Body of pancreas (tissue), 4 donors: ENCODE measurements around the gene OGFR. TPM values are rescaled to one million over a fixed set of nuclear protein-coding genes. Genes with fewer than 3 reads are reported as not detected.

ENCODE experiments used
- ATAC-seq: fragments of 150-250 bp; one replicate; pipeline ENCODE4 v1.9.1; 2016
- DNase-seq, 4 donors: peaks; one replicate each; pipeline ENCODE4 v3.0.0-alpha.2; 2019
- H3K27ac ChIP-seq, 4 donors: fragments of 200-600 bp; sonication (generic); 1 replicate in 3 of 4; 2 replicates in 1 of 4; pipeline versions ENCODE4 v1.5.1 to v1.6.1; 2016 to 2019; ENCODE audit warnings: mild to moderate bottlenecking in 1 of 4, mixed read lengths in 1 of 4, moderate library complexity in 1 of 4
- H3K27me3 ChIP-seq, 2 donors: fragments of 200-600 bp; sonication (generic); one replicate each; pipeline ENCODE4 v1.6.0; 2016; ENCODE audit warnings: mild to moderate bottlenecking in 1 of 2
- H3K36me3 ChIP-seq, 2 donors: fragments of 200-600 bp; sonication (generic); replicated peaks in 1 of 2; 2 replicates each; pipeline ENCODE4 v1.5.1; 2016; ENCODE audit warnings: low read depth in 2 of 2; ENCODE audit not compliant: insufficient read depth in 1 of 2
- H3K4me1 ChIP-seq: fragments of 200-600 bp; sonication (generic); one replicate; pipeline ENCODE4 v1.6.0; 2016
- H3K4me3 ChIP-seq, 2 donors: fragments of 200-600 bp; sonication (generic); 1 replicate in 1 of 2; 2 replicates in 1 of 2; pipeline ENCODE4 v1.5.1; 2016 to 2019
- H3K9me3 ChIP-seq, 3 donors: fragments of 200-600 bp; sonication (generic); 1 replicate in 2 of 3; 2 replicates in 1 of 3; pipeline ENCODE4 v1.5.1; 2016
- POLR2A ChIP-seq, 3 donors: fragments of 450-650 bp; IDR thresholded peaks; one replicate each; pipeline ENCODE4 v1.6.1; 2016; ENCODE audit warnings: antibody characterized with exemption in 3 of 3, mild to moderate bottlenecking in 2 of 3
- WGBS, 2 donors: methylation state at CpG; one replicate each; pipeline ENCODE4 v1.1.5; 2017; 5-methylcytosine and 5-hydroxymethylcytosine counted together
- intact Hi-C: fragments of 100-400 bp; cut with DNase I; formaldehyde crosslinking; loops from one replicate; pipeline ENCODE4 v1.15.1; 2023
- total RNA-seq, 2 donors: library from RNA; depleted of rRNA; stranded (reverse); fragments of >200 nt; gene quantifications; one replicate each; pipeline ENCODE4 v1.1.0, GENCODE V29; 2016
- TF ChIP-seq, protein P1 (sequence below), 7 experiments: fragments of 450-650 bp in 4 of 7; fragments of 200-600 bp in 3 of 7; sonication (generic) in 3 of 7; IDR thresholded peaks; one replicate each; pipeline ENCODE4 v1.5.1; 2016 to 2019; ENCODE audit warnings: antibody characterized with exemption in 7 of 7

The OGFR gene
- total RNA-seq, 2 donors from 2014 or later = 46.4 to 47.8 TPM

DNA sequence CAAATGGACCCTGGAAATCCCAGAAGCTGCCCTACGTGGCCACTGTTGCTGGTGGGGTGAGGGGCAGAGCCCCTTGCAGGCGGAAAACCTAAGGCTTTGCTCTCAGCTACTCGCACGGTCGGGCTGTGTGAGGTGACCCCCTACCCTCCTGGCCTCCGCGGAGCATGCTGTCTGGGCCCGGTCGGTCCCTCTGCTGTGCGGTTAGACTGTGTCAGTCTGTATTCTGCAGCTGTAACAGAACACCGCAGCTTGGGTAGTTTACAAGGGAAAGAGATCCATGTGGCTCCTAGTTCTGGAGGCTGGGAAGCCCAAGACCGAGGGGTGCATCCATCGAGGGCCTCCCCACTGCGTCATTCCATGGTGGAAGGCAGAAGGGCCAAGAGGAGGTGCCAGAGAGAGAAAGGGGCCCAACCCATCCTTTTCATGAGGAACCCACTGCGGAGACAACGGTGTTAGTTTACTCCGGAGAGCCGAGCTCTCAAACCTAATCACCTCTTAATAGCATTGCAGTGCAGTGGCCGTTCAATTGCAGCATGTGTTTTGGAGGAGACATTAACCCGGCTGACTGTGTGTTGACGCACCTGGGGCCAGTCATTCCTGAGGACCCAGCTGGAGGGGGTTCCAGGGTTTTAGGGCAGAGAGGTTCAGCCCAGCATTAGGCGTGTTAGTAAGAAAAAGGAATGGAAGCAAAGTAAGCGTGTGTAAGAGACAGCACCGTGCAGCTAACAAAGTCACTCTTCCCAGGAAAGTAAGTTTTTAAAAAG lies 30.5 kb downstream of the OGFR start:
- ATAC-seq = no peak
- H3K36me3 ChIP-seq = no peaks in the 10 kb centered on the region
- no peaks in the 10 kb centered on the region for H3K9me3 ChIP-seq
- no peaks in the 10 kb centered on the region for H3K27me3 ChIP-seq
- H3K27ac ChIP-seq = no peak overlapping the region
- intact Hi-C loops = no loop called here
- DNase-seq = no peak
- peaks cover 27% of the 10 kb centered on the region for H3K4me1 ChIP-seq
- WGBS, 2 donors = 69 to 70% methylated on average over 15 to 24 of the region's 24 CpGs
- no peak overlapping the region for H3K4me3 ChIP-seq
- TF ChIP-seq POLR2A (IDR thresholded peaks at IDR 0.05) = no peak
- TF ChIP-seq, protein P1, sequence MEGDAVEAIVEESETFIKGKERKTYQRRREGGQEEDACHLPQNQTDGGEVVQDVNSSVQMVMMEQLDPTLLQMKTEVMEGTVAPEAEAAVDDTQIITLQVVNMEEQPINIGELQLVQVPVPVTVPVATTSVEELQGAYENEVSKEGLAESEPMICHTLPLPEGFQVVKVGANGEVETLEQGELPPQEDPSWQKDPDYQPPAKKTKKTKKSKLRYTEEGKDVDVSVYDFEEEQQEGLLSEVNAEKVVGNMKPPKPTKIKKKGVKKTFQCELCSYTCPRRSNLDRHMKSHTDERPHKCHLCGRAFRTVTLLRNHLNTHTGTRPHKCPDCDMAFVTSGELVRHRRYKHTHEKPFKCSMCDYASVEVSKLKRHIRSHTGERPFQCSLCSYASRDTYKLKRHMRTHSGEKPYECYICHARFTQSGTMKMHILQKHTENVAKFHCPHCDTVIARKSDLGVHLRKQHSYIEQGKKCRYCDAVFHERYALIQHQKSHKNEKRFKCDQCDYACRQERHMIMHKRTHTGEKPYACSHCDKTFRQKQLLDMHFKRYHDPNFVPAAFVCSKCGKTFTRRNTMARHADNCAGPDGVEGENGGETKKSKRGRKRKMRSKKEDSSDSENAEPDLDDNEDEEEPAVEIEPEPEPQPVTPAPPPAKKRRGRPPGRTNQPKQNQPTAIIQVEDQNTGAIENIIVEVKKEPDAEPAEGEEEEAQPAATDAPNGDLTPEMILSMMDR (IDR thresholded peaks at IDR 0.05) = no peak

DNA sequence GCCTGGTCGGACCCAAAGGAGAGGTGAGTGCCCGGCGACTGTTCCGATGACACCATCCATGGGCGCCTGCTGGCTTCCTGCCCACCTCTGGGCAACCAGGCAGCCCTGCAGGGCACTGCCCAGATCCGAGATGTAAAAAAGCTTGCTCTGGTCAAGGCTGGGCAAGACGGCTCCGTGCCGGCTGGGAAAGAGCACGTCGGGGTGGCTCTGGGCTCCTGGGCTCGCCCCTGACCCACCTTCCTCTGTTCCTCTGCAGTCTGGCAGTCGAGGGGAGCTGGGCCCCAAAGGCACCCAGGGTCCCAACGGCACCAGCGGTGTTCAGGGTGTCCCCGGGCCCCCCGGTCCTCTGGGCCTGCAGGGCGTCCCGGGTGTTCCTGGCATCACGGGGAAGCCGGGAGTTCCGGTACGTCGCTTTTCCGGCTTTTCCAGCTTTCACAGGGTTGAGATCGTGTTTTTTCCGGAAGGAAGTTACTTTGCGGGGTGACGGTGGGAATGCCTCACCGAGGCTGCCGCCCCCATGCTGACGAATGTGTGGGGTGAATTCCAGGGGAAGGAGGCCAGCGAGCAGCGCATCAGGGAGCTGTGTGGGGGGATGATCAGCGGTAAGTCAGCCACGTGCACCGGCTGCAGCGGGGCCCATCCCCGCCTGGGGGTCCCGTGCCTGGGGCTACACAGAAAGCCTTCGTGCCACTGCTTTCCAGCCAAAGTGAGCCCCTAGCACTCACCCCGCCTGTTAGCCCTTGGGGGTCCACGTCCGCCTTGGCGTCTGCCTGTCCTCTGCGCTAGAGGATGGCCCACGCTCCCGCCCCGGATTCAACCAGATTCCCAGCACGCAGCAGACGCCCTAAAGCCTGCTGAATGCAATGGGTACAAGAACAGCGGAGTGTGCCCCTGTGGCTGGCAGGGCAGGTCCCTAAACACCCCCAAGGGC lies 31.6 kb downstream of the OGFR start:
- H3K4me3 ChIP-seq = no peak overlapping the region
- peaks cover 23% of the 10 kb centered on the region for H3K4me1 ChIP-seq
- intact Hi-C loops = no loop called here
- H3K27ac ChIP-seq = no peak overlapping the region
- TF ChIP-seq, protein P1 (IDR thresholded peaks at IDR 0.05) = no peak
- no peak for TF ChIP-seq POLR2A (IDR thresholded peaks at IDR 0.05)
- H3K36me3 ChIP-seq = no peaks in the 10 kb centered on the region
- WGBS, 2 donors = 61 to 65% methylated on average over 36 to 52 of the region's 52 CpGs
- H3K9me3 ChIP-seq = no peaks in the 10 kb centered on the region
- DNase-seq (no peak), ATAC-seq (no peak)
- no peaks in the 10 kb centered on the region for H3K27me3 ChIP-seq

DNA sequence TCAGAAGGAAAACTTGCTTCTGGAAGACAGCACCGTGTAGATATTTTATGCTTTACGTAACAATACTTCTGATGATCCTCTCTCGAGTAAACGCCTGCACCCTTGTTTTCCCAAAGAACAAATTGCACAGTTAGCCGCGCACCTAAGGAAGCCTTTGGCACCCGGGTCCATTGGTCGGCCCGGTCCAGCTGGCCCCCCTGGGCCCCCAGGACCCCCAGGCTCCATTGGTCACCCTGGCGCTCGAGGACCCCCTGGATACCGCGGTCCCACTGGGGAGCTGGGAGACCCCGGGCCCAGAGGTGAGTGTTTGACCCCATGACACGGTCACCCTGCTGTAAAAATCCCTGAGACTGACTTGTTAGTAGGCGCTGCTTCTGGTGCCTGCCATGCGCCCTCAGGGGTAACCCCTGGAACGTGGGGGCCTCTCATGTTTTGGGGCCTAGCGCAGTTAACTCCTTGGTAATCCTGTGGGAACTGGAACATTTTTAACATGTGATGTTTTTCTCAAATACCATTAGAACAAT lies 32.4 kb downstream of the OGFR start:
- ATAC-seq (no peak), DNase-seq (no peak)
- no peaks in the 10 kb centered on the region for H3K9me3 ChIP-seq
- TF ChIP-seq POLR2A (IDR thresholded peaks at IDR 0.05) = no peak
- TF ChIP-seq, protein P1 (IDR thresholded peaks at IDR 0.05) = no peak
- no peak overlapping the region for H3K27ac ChIP-seq
- H3K4me3 ChIP-seq = no peak overlapping the region
- peaks cover 15% of the 10 kb centered on the region for H3K4me1 ChIP-seq
- no peaks in the 10 kb centered on the region for H3K36me3 ChIP-seq
- intact Hi-C loops = no loop called here
- H3K27me3 ChIP-seq = no peaks in the 10 kb centered on the region
- 74 to 81% methylated on average over 15 to 19 of the region's 19 CpGs for WGBS, 2 donors

DNA sequence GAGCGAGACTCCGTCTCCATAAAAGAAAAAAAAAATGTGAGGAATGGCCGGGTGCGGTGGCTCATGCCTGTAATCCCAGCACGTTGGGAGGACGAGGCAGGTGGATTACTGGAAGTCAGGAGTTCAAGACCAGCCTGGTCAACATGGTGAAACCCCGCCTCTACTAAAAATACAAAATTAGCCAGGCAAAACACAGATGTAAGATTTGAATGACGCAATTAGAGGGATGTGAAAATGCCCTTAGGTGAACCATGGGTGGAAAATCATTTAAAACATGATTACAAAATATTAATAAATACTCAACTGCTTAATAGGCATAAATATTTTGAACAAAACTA lies 33.1 kb downstream of the OGFR start:
- no peaks in the 10 kb centered on the region for H3K27me3 ChIP-seq
- no peak overlapping the region for H3K27ac ChIP-seq
- TF ChIP-seq, protein P1 (IDR thresholded peaks at IDR 0.05) = no peak
- TF ChIP-seq POLR2A (IDR thresholded peaks at IDR 0.05) = no peak
- ATAC-seq = no peak
- no peak for DNase-seq
- no peak overlapping the region for H3K4me3 ChIP-seq
- 70 to 82% methylated on average over 8 of the region's 8 CpGs for WGBS, 2 donors
- peaks cover 8% of the 10 kb centered on the region for H3K4me1 ChIP-seq
- intact Hi-C loops = no loop called here
- no peaks in the 10 kb centered on the region for H3K9me3 ChIP-seq
- no peaks in the 10 kb centered on the region for H3K36me3 ChIP-seq
